GM19452 (cell line): ENCODE measurements around the gene PGAM5.
"Not testable (repeated sequence)": the region's sequence is repeated elsewhere in the genome, so short reads cannot be mapped to it uniquely, and the experiment has no call there.

Experiments used
- ATAC-seq: cut with Tn5 transposase; IDR thresholded peaks from one replicate; pipeline ENCODE4 v1.9.1; 2021; ENCODE audit not compliant: unreplicated experiment

The PGAM5 gene

GRCh38 chr12:132741620-132742019, 31.0 kb downstream of the PGAM5 start:
- ATAC-seq, result no peak

GRCh38 chr12:132743831-132744230, 33.2 kb downstream of the PGAM5 start:
- ATAC-seq, result no peak

GRCh38 chr12:132746613-132747012, 36.0 kb downstream of the PGAM5 start:
- ATAC-seq, result no peak

GRCh38 chr12:132747395-132747794, 36.8 kb downstream of the PGAM5 start:
- no peak for ATAC-seq

GRCh38 chr12:132747896-132748295, 37.3 kb downstream of the PGAM5 start:
- no peak for ATAC-seq

GRCh38 chr12:132748319-132748718, 37.7 kb downstream of the PGAM5 start:
- ATAC-seq, result no peak

- ATAC-seq, result not testable (repeated sequence)
These were observed 43.0 kb downstream of the PGAM5 start for GRCh38 chr12:132753670-132754069.

- no peak for ATAC-seq
These were observed 43.7 kb downstream of the PGAM5 start for GRCh38 chr12:132754160-132754932.

GRCh38 chr12:132758825-132759224, 48.2 kb downstream of the PGAM5 start:
- not testable (repeated sequence) for ATAC-seq

- no peak for ATAC-seq
These were observed 48.7 kb downstream of the PGAM5 start for GRCh38 chr12:132759359-132759758.

GRCh38 chr12:132761032-132761920, 50.6 kb downstream of the PGAM5 start, which contains the start of gene ANKLE2:
TSS of gene ANKLE2 (minus strand) at chr12:132761832. CDS start at chr12:132761798, 34 bp downstream.
- ATAC-seq, result peak; percentile 45

- peak; percentile 69 for ATAC-seq
These were observed 51.4 kb downstream of the PGAM5 start for GRCh38 chr12:132761921-132762583.

GRCh38 chr12:132764231-132764630, 53.6 kb downstream of the PGAM5 start:
- no peak for ATAC-seq

GRCh38 chr12:132765361-132765760, 54.7 kb downstream of the PGAM5 start:
- no peak for ATAC-seq

GRCh38 chr12:132766380-132767085, 55.9 kb downstream of the PGAM5 start:
- ATAC-seq, result no peak

GRCh38 chr12:132771126-132771838, 60.6 kb downstream of the PGAM5 start:
- ATAC-seq, result peak; percentile 47
